Measurements from ENCODE around the gene B3GALNT2.
"Not testable (repeated sequence)": the region's sequence is repeated elsewhere in the genome, so short reads cannot be mapped to it uniquely, and the experiment has no call there.

B3GALNT2 gene
- 17.1 to 28.7 reads per million in 2 donors for total RNA-seq

- DNase-seq = no peak
Observed at GRCh38 chr1:235504122-235504493, at the start of gene B3GALNT2. Gene B3GALNT2 (minus strand): TSS chr1:235504452. CDS start chr1:235504252, 200 bp downstream.

GRCh38 chr1:235553112-235553551 is 48.9 kb upstream of the B3GALNT2 start:
- no peak for DNase-seq

DNA sequence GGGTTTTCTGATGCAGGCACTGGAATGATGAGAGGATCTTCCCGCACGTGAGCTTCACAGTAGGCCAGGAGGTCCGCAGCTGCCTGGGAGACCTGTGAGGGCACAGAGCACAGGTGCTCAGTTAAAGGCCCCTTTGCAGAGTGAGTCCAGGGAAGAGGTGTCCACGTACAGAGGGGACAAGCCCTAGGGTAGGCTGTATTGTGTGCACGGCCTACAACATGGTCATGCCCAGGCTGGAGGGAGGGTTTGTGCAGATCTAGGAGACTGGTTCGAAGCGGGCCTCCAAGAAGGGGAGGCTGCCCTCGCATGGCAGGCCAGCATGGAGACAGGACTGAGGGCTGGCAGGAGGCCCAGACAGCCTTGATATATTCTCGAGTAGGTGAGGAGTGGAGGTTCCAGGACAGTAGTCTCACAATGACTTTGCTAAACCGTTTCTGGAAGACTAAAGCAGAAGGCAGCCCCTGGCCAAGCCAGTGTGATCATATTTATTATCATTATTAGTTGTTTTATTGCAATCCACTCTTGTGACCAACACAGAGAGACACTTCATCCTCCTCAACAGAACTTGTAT is 48.0 kb upstream of the B3GALNT2 start:
- DNase-seq = no peak

DNA sequence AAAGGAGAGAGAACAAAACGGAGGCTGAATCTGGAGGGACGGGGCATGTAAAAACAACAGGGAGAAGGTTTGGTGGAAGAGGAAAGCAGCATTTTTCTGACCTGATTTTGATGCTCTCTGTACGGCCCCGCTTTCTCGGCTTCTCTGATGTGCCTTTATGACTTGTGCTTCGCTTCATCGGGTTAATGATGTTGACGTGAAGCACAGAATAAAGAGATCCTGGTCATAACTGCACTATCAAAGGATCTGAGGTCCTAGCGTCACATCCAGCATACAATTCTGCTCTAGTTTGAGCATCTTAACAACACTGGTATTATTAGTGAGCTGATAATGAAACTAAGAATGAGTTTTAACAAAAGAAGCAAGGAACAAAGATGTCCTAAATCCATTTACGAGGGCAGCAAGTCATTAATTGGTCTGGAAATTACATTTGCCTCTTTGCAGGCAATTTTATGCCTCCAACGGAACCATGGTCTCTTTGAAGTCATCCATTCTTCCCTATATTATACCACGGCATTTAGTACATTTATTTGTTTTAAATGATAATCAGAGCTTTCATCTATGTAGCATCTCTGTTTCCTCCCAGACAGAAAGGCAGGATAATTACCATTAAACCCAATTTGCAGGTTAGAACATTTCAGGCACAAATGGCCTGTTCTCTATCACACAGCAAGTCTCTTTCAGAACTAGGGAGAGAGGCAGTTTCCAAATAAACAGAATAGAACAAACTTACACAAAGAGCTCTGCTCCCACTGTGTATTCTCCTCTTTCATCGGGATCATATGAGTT is 45.3 kb upstream of the B3GALNT2 start:
- DNase-seq = no peak

DNA sequence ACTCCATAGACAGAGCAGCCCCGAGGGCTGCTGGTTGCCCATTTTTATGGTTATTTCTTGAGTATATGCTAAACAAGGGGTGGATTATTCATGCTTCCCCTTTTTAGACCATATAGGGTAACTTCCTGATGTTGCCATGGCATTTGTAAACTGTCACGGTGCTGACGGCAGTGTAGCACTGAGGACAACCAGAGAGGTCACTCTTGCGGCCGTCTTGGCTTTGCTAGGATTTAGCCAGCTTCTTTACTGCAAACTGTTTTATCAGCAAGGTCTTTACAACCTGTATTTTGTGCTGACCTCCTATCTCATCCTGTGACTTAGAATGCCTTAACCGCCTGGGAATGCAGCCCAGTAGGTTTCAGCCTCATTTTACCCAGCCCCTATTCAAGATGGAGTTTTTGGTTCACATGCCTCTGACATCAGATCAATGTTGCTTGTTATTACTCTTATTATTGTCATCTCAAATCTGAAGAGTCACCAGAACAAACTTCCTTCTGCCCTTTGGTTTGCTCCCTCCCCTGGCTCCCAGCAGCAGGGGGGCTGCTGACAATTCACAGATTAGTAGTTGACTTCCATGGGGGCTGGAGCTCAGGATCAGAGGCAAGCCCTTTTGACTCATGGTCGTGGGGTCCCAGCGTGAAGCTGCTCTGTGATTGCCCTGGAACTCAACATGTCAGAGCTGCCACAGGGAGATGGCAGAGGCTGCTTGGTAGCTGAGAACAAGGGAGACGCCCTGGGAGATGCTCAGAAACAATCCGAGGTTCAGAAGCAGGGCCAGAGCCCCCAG is 42.3 kb upstream of the B3GALNT2 start:
- DNase-seq = not testable (repeated sequence)

DNA sequence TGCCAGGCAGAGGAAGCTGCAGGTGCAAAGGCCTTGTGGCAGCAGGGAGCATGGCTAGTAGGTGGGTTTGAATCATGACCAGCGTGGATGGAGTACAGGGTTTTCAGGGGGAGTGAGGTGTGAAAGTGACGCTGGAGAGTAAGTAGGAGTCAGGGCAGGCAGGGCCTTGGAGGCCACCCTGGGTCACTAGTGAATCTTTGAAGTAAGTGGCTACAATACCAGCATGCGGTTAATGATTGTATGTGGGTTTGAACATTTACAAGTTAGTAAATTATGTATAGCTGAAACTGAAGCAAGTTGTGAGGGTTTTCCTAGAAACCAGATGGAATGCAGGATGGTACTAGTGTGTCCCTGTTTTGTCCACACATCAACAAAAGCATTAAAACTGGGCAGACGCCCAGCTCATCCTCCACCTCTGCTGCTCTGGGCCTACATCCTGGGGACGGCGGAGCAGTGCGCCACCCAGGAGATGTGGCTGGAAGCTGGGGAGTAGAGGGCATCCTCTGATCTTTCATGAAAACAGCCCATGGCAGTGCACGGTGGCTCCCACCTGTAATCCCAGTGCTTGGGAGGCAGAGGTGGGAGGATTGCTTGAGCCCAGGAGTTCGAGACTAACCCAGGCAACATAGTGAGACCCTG is 41.2 kb upstream of the B3GALNT2 start:
- DNase-seq = no peak

- DNase-seq = not testable (repeated sequence)
Observed at GRCh38 chr1:235542845-235543244, 38.6 kb upstream of the B3GALNT2 start.

- no peak for DNase-seq
Observed at GRCh38 chr1:235533476-235534168, 29.4 kb upstream of the B3GALNT2 start.

GRCh38 chr1:235532360-235532759 is 28.1 kb upstream of the B3GALNT2 start:
- DNase-seq = no peak

- no peak for DNase-seq
Observed at GRCh38 chr1:235527196-235527814, 23.1 kb upstream of the B3GALNT2 start.

DNA sequence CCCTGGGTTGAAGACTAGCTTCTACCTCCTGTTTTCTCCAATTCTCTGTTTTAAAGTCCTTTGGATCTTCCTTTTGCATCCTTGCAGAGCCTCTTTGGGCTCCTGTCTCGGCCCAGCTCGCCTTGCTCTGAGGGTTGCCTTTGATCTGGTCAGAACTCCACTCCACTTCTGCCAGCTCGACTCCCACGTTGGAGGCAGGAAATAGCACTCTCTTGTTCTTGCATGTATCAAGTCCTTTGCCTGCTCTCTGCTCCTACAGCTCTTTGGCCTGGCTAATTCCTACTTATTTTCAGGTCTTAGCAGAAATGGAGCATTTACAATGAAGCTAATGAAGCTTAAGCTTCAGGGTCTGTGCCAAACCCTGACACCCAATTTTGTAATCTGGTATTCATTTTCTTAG is 21.1 kb upstream of the B3GALNT2 start:
- no peak for DNase-seq

GRCh38 chr1:235516862-235517446 is 12.7 kb upstream of the B3GALNT2 start:
- no peak for DNase-seq

DNA sequence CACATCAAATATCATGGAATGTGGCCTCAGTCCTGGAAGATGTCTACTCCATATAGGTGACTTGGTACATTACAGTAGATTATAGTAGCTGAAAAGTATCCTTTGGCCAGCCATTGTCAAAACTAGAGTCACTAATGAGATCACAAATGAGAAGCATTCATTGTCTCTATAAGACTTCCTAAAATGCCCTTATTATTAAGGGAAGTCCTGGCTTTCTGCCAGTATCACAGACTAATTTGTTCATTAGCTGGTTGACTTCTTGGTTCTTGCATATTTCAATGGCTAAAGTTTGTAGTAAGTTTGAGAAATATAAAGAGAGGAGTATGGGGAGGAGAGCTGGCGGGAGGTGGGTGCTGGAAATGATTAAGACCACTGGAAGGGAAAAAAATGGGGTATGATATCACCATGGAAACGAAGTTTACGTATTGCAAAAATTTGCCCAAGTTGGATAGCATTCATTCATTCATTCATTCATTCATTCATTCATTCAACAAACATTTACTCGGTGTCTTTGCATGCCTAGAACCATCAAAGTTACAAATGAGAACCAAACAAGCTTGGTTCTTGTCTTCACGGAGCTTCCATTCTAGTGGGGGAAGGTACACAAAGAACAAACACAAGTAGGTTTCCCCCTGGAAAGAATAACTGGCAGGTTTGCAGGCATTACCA is 11.7 kb upstream of the B3GALNT2 start:
- DNase-seq = no peak

DNA sequence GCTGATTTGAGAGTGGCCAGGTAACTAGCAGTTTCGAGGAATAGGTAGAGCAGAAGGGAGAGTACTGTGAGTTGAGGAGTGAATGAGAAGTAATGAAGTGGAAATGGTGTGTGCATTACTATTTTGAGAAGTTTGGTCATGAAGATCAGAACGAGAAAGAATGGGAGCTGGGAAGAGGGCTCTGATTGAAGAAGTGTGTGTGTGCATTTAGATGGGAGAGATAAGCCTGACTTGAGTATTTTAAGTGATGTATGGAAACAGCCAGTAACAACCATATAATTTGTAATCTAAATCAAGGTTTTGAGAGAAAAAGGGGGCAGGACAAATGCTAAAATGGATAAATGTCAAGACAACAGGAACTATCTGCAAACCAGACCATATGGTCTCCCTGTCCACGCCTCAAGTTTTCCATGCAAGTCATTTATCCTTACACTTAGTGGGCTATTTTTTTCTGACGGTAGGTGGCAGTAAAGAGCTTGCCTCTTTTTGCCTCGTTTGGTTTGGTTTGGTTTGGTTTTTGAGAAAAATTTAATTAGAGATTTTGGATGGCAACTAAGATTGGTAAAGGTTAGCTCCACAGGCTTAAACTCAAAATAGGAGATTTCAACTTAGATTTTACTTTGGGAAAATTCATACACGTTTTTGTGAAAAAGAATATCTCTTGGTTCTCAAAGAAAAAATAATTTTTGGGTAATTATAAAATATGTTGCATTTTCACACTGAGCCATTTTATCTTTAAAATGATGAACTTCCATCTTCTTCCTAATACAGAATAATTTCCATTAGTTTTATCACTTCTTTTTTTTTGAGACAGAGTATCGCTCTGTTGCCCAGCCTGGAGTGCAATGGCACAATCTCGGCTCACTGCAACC is 9.5 kb upstream of the B3GALNT2 start:
- DNase-seq = peak; percentile 17

DNA sequence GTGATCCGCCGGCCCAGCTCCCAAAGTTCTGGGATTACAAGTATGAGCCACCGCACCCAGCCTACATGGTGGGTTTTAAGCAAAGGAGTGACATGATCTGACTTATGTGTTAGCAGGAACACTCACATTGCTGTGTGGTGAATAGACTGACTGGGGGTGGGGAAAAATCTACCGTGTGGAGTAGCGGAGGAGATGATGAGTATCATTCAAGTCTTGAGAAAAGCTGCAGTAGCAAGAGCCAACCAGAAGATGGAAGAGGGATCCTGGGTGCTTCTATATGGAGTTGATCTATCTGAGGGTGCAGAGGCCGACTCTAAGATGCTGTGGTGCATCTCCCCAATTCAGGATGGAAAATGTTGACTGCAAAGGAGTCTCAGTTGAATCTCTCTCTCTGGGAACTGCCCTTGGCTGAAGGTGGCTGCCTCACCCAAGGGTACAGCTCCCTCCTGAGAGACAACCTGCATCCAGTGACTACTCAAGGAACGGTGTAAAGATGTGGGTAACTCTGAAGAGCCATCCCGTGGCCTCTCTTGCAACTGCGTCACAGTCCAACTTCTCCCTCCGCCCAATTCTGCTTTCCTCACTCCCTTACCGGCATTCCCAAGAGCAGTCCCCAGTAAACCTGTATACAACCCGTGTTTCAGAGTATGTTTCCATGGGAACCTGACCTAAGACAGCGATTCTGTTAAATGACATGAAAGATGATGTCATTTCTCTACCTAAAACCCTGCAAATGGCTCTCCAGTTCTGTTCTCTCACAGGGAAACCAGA is 7.4 kb upstream of the B3GALNT2 start:
- no peak for DNase-seq

DNA sequence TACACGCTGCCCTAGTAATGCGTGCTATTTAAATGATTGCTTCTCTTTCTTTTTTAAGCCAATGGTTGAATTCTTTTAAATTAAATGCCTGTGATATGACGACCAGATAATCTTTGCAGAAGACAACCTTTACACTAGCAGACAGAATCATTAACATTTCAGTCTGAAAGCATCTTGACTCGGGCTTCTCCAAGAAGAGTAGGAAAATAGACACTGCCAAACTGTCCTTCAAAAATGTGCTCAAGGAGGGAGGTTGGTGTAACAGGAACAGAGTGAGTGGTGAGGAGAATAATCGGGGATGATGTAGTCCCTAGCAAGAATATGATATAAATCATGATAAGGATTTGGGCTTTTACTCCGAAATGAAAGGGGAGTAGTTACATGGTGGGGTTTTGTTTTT is 6.6 kb upstream of the B3GALNT2 start:
- DNase-seq = no peak

DNA sequence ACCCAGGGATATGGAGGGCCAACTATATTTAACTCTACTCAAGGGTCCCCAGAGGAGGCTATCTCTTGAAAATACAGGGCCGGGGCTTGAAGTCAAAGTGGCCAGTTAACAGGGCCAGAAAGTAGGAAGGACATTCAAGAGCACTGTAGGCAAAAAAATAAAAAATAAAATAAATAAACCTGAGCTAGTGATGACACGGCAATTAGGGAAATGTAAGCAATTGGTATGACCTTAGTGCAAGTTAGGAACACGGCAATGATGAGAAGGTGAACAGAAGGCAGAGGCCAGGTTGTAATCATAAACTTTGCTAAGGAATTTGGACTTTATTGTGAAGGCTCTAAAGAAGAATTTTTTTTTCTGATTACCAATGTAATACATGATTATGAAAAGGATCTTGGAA is 3.4 kb upstream of the B3GALNT2 start:
- DNase-seq = no peak

DNA sequence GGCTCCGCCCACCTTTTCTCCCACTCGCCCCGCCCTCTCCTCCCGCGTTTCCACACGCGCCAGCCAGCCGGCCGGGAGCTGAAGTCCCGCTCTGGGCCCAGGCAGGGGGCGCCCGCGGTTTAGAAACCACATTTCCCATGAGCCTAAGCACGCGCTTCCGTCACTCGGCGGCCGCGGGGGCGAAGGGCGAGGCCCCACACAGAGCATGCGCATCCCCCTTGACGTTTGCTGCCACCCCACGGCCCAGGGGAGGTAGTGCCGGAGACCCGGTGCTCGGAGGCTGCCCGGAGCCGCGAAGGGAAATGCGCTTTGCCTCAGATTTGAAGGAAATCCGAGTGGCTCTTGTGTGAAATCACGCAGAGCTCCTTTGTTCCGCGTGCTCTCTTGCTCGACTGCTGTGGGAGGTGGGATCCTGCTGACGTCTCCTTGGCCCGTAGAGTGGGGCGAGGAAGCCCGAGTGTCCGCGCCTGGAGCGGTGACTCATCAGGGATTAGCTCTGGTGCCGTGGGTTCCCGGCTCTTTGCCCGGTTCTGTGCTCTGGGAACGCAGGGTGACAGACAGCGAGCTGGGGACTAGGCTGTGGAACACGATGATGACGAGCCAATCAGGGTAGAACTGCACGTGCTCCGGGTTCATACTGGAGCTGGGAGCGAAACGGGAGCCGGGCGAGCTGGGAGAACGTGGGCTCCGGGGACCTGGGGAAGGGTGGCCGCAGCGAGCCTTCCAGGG is 406 bp upstream of the B3GALNT2 start:
- DNase-seq = peak; percentile 96
